HuH-7.5 (cell line): ENCODE results near the gene MYO5C.

Experiments used
- DNase-seq: peaks from one replicate; pipeline ENCODE4 v3.0.0; 2011; ENCODE audit warnings: low spot score

The MYO5C gene

DNA sequence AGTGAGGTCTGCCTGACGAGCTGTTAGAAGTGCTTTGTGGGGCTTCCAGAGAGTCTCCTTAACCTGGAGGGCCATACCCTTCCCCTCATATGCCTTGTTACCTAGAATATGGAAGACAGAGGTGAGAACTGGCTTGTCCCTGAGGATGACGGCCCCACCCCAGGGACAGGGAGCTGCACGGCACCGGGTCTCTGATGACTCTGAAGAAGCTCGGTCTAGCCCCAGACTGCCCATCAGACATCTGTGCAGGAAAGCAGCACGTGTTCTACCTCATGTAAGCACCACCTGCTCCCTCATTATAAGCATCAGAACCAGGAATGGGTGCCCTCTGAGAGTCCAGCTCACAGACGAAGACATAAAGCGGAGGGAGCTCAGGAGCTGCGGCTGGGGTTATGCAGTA, 18.0 kb downstream of the MYO5C start:
- DNase-seq, result no peak

GRCh38 chr15:52276256-52276770, 19.3 kb downstream of the MYO5C start:
- DNase-seq, result no peak

DNA sequence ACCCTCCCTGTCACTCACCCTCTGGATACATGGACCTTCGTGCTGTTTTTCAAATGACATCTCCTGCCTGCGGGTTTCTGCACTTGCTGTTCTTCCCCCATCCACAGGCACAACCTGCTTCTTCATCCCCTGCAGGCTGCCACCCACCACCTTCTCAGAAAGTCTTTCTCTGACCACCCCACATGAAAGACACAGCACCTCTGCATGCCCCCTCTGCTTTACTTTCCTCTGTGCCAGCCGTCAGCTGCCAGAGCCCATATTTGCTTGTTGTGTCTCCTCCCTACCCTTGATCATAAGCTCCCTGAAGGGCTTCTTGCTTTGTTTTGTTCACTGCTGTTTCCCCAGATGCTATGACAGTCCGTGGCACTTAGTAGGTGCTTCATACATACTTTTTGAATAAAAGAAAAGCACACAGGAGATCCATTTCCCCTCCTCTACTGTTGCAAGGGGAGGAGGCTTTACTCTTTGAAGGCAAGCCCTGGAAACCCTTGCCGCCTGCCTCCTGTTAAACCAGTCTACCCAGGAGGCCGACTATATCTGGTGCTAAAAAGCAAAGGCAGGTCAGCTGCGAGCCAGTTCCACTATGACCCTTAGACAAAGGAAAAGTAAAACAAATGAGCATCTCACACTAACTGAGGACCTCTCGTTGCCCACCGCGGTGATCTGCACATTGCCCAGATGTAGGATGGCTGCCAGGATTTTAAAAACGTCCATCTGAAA, 31.9 kb downstream of the MYO5C start:
- DNase-seq, result no peak

- DNase-seq, result no peak
Measured at GRCh38 chr15:52262364-52262763, 33.2 kb downstream of the MYO5C start.

DNA sequence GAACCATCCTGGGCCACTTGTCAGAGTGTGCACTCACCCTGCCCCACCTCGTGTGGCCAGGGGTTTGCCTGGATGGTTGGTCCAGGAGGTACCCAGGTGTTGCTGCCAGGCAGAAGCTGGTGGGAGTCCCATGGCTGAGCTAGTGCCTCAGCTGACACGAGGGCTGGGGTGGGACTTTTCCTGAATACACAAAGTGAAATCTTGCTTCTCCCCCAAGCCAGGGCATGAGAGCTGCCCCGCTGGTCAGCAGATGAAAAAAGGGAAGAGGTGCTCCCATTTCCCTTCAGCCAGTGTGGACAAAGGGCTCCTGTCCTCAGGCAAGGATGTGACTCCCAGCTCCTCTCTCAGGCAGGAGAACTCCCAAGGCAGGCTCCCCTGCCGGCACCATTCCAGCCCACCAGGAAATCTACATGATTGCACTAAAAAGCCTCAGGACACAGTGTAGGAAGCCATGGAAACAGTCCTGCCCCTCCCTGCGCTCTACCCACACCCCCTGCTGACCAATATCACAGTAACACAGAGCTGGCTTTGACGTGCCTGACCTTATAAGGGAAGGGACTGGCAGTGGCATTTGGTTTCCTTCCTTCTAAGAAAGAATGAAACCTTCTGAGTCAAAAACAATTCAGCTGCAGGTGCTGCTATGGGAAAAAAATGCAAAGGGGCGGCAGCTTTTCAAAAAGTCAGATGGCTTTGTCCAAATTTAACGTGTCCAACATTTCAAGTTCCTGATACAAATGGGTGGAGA, 33.9 kb downstream of the MYO5C start:
- no peak for DNase-seq

- DNase-seq, result no peak
Measured at GRCh38 chr15:52261026-52261425, 34.6 kb downstream of the MYO5C start.

GRCh38 chr15:52259503-52259902, 36.1 kb downstream of the MYO5C start:
- no peak for DNase-seq

- no peak for DNase-seq
Measured at GRCh38 chr15:52258461-52258860, 37.1 kb downstream of the MYO5C start.

GRCh38 chr15:52257734-52258062, 37.9 kb downstream of the MYO5C start:
- DNase-seq, result no peak

- DNase-seq, result no peak
Measured at GRCh38 chr15:52256930-52257733, 38.5 kb downstream of the MYO5C start.

- DNase-seq, result peak; percentile 63
Measured at GRCh38 chr15:52256366-52256765, 39.2 kb downstream of the MYO5C start.

DNA sequence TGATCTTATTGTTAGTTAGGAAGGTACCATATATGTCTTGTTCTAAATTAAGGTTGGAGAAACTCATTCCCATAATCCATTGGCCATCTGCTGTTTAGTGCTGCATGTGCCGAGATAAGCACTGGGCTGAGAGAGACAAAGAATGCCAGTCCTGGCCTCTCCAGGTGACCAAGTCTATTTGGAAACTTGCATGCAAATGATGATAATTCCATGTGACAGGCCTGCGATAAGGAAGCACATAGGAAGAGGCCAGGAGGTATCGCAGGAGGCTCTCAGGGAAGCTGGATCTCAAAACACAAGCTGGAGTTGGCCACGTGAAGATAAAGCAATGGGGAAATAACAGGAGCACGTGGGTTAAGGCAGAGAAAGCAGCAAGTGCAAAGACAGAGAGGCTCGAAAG, 39.7 kb downstream of the MYO5C start:
- no peak for DNase-seq

DNA sequence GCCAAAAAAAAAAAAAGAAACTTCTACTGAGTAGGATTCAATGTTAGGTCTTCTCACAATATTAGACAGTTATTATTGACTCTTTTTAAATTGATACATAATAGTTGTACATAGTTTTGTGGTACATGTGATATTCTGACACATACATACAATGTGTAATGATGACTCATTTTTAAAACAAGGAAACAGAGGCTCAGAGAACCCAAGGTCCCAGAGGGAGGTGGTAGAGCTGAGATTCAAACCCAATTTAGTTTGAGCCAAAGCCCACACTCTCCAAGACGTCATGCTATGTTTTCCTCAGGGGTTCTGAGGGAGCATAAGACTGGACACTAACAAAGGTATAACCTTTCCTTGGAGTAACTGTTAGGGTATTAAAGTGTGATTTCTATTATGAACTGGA, 40.6 kb downstream of the MYO5C start:
- DNase-seq, result no peak

DNA sequence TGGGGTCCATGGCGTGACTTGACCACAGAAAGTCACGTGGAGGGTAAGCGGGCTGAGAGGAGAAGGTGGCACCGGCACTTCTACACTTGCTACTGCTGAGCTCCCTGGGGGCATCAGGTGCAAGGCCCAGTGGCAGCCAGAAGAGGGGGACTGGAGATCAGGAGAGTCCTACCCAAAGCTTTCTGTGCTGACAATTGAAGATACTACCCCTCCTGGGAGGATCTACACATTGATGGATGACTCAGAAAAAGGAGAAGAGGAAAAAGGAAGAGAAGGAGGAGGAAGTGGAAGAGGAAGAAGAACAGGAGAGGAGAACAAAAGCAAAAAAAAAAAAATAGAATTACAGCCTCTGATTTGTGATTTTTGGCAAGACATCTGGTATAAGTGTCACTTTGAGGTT, 41.2 kb downstream of the MYO5C start:
- DNase-seq, result no peak

- DNase-seq, result no peak
Measured at GRCh38 chr15:52252781-52253180, 42.8 kb downstream of the MYO5C start.

DNA sequence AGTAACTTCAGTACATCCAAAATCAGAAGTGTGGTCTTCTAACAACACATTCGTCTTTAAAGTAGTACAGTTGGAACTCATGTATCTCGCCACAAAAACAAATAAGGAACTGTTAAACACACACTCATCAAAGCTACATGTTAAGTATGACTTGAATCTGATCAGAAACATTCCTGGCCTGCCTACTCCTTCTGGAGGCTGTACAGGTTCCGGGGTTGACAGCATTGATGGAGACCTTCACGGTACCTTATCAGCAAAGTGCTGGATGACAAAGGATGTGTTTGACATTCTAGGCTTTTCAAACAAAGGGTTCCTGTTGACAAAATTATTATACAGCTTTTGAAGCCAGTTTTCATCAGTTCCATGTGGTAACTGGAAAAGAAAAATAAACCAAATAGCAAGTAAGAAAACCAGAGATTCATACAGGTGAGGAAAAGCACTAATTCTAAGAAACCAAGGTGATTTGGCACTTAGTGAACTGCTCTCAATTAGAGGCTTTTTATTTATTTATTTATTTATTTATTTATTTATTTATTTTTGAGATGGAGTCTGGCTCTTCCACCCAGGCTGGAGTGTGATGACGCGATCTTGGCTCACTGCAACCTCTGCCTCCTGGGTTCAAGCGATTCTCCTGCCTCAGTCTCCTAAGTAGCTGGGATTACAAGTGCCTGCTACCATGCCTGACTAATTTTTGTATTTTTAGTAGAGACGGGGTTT, 44.3 kb downstream of the MYO5C start:
- DNase-seq, result no peak

- no peak for DNase-seq
Measured at GRCh38 chr15:52247461-52247860, 48.1 kb downstream of the MYO5C start.

- DNase-seq, result no peak
Measured at GRCh38 chr15:52246686-52247431, 48.7 kb downstream of the MYO5C start.

DNA sequence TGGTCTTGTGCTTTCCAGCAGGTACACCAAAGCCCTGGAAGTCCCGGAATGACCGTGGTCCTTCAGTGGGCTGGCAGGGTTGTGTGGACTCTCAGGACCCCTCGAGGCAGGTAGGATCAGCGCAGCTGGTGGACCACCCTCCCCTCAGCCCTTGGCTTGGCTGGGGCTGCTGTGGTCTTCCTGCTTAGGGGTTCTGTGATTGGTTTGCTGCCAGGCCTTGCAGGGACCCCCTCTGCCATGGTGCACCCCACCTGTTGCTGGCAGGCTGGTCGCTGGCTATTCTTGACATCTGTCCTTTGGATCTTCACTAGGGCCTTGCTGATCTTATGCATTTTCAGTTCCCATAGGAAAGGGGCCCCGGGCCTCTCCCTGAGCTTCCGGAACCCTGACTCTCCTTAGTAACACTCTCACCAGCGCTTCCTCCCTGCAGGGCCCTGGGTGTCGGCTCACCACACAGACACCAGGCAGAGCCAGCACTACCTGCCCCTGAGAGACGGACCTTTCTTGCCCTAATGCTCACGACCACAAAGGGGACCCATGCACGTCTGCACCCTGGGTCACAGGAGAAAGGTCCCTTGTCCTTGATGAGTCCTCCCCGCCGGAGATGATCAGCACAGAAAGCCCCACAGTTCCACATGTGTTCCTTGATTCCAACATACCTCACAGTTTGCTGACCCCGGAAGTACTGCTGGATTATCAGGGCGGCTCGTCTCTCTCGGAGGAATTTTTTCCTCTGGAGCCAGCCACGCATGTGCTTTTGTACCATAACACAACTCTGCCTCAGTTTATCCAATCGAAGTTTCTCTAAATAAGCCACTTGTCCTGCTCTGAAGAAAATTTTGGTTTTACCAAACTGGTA, 51.7 kb downstream of the MYO5C start:
- no peak for DNase-seq

- no peak for DNase-seq
Measured at GRCh38 chr15:52243286-52243685, 52.3 kb downstream of the MYO5C start.
